D721Med (cell line): Measurements from ENCODE around the gene KCNK5.
A peak's percentile ranks its signal among the peaks of the same experiment; 100 is the strongest.

ENCODE experiments used
- DNase-seq: peaks from one replicate; pipeline ENCODE4 v3.0.0; 2011; ENCODE audit warnings: low spot score; ENCODE audit not compliant: insufficient read length
- FAIRE-seq: peaks from 2 replicates; lab custom pipeline; 2011; peaks lifted over from hg19 to GRCh38; lab: Jason Lieb, UNC
- CTCF ChIP-seq: IDR thresholded peaks from 2 replicates; pipeline ENCODE4 v1.5.1; 2012; ENCODE audit warnings: mild to moderate bottlenecking, control low read depth; ENCODE audit not compliant: insufficient read depth; ENCODE audit errors: missing control alignments

The KCNK5 gene

GRCh38 chr6:39228992-39229767 lies at the start of gene KCNK5:
TSS of gene KCNK5 (minus strand) at chr6:39229475. CDS start at chr6:39229111, 364 bp downstream.
- FAIRE-seq (no peak), DNase-seq (peak; percentile 95)
- TF ChIP-seq CTCF: no peak

GRCh38 chr6:39276379-39276995 lies 47.2 kb upstream of the KCNK5 start:
- no peak for TF ChIP-seq CTCF
- FAIRE-seq (no peak), DNase-seq (no peak)

GRCh38 chr6:39274903-39275302 lies 45.6 kb upstream of the KCNK5 start:
- FAIRE-seq: no peak
- TF ChIP-seq CTCF: no peak
- DNase-seq: no peak

GRCh38 chr6:39274471-39274870 lies 45.2 kb upstream of the KCNK5 start:
- TF ChIP-seq CTCF: no peak
- DNase-seq (no peak), FAIRE-seq (no peak)

GRCh38 chr6:39273406-39273821 lies 44.1 kb upstream of the KCNK5 start:
- no peak for TF ChIP-seq CTCF
- no peak for DNase-seq
- no peak for FAIRE-seq

GRCh38 chr6:39269961-39270360 lies 40.7 kb upstream of the KCNK5 start:
- FAIRE-seq (no peak), DNase-seq (no peak)
- TF ChIP-seq CTCF: no peak

GRCh38 chr6:39268721-39269120 lies 39.4 kb upstream of the KCNK5 start:
- DNase-seq: no peak
- TF ChIP-seq CTCF: no peak
- no peak for FAIRE-seq
